GM12878 (cell line): ENCODE results near the gene BNIP2. TPM values are rescaled to one million over a fixed set of nuclear protein-coding genes. Genes with fewer than 3 reads are reported as not detected.

Experiments used
- ATAC-seq: fragments of 200-7000 bp; cut with Tn5 transposase; 3 replicates; pipeline ENCODE4 v1.9.1; 2020; ENCODE audit warnings: mild to moderate bottlenecking, moderate library complexity
- BruUV-seq: library from RNA; stranded (reverse); fragments of 400-500 nt; replicated peaks from 2 replicates; lab custom pipeline; 2021; lab: Mats Ljungman, UMichigan
- CTCF ChIA-PET: fragments of 300-600 bp; sonication (Branson Sonifier 250); formaldehyde crosslinking; extraction: SDS; loops from one replicate; lab custom pipeline; 2021; ENCODE audit warnings: inconsistent platforms; lab: Yijun Ruan, JAX
- POLR2A ChIA-PET: fragments of 350-600 bp; formaldehyde crosslinking; extraction: SDS; loops from one replicate; lab custom pipeline; 2021; ENCODE audit warnings: inconsistent platforms; lab: Charles Lee
- RAD21 ChIA-PET: fragments of 300-600 bp; sonication (Branson Sonifier 250); formaldehyde crosslinking; loops from one replicate; lab custom pipeline; 2023; ENCODE audit warnings: antibody characterized with exemption; ENCODE audit not compliant: unreplicated experiment; lab: Charles Lee
- SMC1A ChIA-PET: fragments of 300-600 bp; sonication (Branson Sonifier 250); formaldehyde crosslinking; loops from one replicate; lab custom pipeline; 2023; ENCODE audit not compliant: unreplicated experiment, uncharacterized antibody; lab: Charles Lee
- DNase-seq: peaks from one replicate; pipeline ENCODE4 v3.0.0-alpha.2; 2011; ENCODE audit warnings: low read depth, low spot score
- FAIRE-seq: peaks from 3 replicates; lab custom pipeline; 2011; peaks lifted over from hg19 to GRCh38; lab: Jason Lieb, UNC
- H2AFZ ChIP-seq: 2 replicates; pipeline ENCODE4 v1.6.0; 2011; ENCODE audit warnings: low read depth, low read length, control low read depth; ENCODE audit not compliant: control insufficient read depth
- H3K27ac ChIP-seq: 2 replicates; pipeline ENCODE4 v1.5.1; 2011; ENCODE audit warnings: control low read depth; ENCODE audit not compliant: control insufficient read depth, insufficient read depth
- H3K27me3 ChIP-seq, 2 experiments: replicated peaks in 1 of 2; 2 replicates each; pipeline versions ENCODE4 v1.6.0 to v1.6.1; 2011; ENCODE audit warnings: low read length in 1 of 2; ENCODE audit not compliant: control insufficient read depth in 2 of 2, insufficient read depth in 2 of 2
- H3K36me3 ChIP-seq, 2 experiments: 2 replicates each; pipeline ENCODE4 v1.5.1; 2011; ENCODE audit warnings: low read length in 1 of 2; ENCODE audit not compliant: control insufficient read depth in 2 of 2, insufficient read depth in 2 of 2
- H3K4me1 ChIP-seq: 2 replicates; pipeline ENCODE4 v1.6.1; 2011; ENCODE audit warnings: mild to moderate bottlenecking, low read length, moderate library complexity, mixed read lengths; ENCODE audit not compliant: control insufficient read depth, insufficient read depth
- H3K4me2 ChIP-seq: 2 replicates; pipeline ENCODE4 v1.6.0; 2011; ENCODE audit warnings: control low read depth; ENCODE audit not compliant: control insufficient read depth, insufficient read depth
- H3K4me3 ChIP-seq: fragments of 200-600 bp; sonication (generic); 2 replicates; pipeline ENCODE4 v1.5.1; 2016
- H3K79me2 ChIP-seq: 2 replicates; pipeline ENCODE4 v1.6.0; 2011; ENCODE audit warnings: low read length; ENCODE audit not compliant: control insufficient read depth, insufficient read depth
- H3K9ac ChIP-seq: 2 replicates; pipeline ENCODE4 v1.8.0; 2011; ENCODE audit warnings: low read length, control low read depth, mixed read lengths; ENCODE audit not compliant: control insufficient read depth, insufficient read depth
- H3K9me3 ChIP-seq: replicated peaks from 3 replicates; pipeline ENCODE4 v1.5.1; 2011; ENCODE audit warnings: mild to moderate bottlenecking, low read length; ENCODE audit not compliant: control insufficient read depth, insufficient read depth
- H4K20me1 ChIP-seq: 2 replicates; pipeline ENCODE4 v1.6.0; 2011; ENCODE audit not compliant: control insufficient read depth, insufficient read depth
- ATF2 ChIP-seq: IDR thresholded peaks from 2 replicates; pipeline ENCODE4 v1.6.1; 2012; ENCODE audit warnings: low read length, inconsistent platforms
- BACH1 ChIP-seq: fragments of 450-650 bp; IDR thresholded peaks from 2 replicates; pipeline ENCODE4 v1.6.1; 2017; ENCODE audit warnings: mild to moderate bottlenecking, borderline replicate concordance
- E4F1 ChIP-seq: fragments of 450-650 bp; IDR thresholded peaks from 2 replicates; pipeline ENCODE4 v1.6.1; 2018; ENCODE audit warnings: borderline replicate concordance, mild to moderate bottlenecking; ENCODE audit not compliant: partially characterized antibody
- ESRRA ChIP-seq: IDR thresholded peaks from 2 replicates; pipeline ENCODE4 v1.6.1; 2012; ENCODE audit warnings: mild to moderate bottlenecking, low read length, improper control_type of control experiment
- GABPA ChIP-seq: IDR thresholded peaks from 2 replicates; pipeline ENCODE4 v1.6.1; 2014; ENCODE audit warnings: antibody characterized with exemption, low read depth, mild to moderate bottlenecking, inconsistent platforms
- MYB ChIP-seq: fragments of 150-350 bp; IDR thresholded peaks from 2 replicates; pipeline ENCODE4 v1.6.1; 2014; ENCODE audit warnings: mild to moderate bottlenecking, low read depth, low read length, borderline replicate concordance
- NFXL1 ChIP-seq: fragments of 450-650 bp; IDR thresholded peaks from 2 replicates; pipeline ENCODE4 v1.6.1; 2017; ENCODE audit warnings: antibody characterized with exemption, mild to moderate bottlenecking, borderline replicate concordance
- RCOR1 ChIP-seq: conservative IDR thresholded peaks from 2 replicates; pipeline ENCODE4 v1.6.1; 2012; ENCODE audit warnings: low read depth, low read length, improper control_type of control experiment
- RFX5 ChIP-seq: IDR thresholded peaks from 2 replicates; pipeline ENCODE4 v1.6.1; 2011; ENCODE audit warnings: low read depth, low read length, improper control_type of control experiment
- SIX5 ChIP-seq: IDR thresholded peaks from 2 replicates; pipeline ENCODE4 v1.6.1; 2011; ENCODE audit warnings: mild to moderate bottlenecking, low read depth, low read length, moderate library complexity; ENCODE audit not compliant: severe bottlenecking
- SKIL ChIP-seq: fragments of 450-650 bp; IDR thresholded peaks from 2 replicates; pipeline ENCODE4 v1.6.1; 2017; ENCODE audit warnings: mild to moderate bottlenecking, low read depth, inconsistent platforms; ENCODE audit not compliant: poor library complexity, severe bottlenecking
- SMAD5 ChIP-seq: IDR thresholded peaks from 2 replicates; pipeline ENCODE4 v1.6.1; 2016; ENCODE audit warnings: antibody characterized with exemption, low read depth
- SRF ChIP-seq, 2 experiments: IDR thresholded peaks; 2 replicates each; pipeline ENCODE4 v1.6.1; 2011; ENCODE audit warnings: low read depth in 2 of 2, low read length in 2 of 2, mild to moderate bottlenecking in 1 of 2, moderate library complexity in 1 of 2
- SUZ12 ChIP-seq: fragments of 200-600 bp; sonication (generic); IDR thresholded peaks from one replicate; pipeline ENCODE4 v1.6.1; 2018; ENCODE audit warnings: antibody characterized with exemption, mild to moderate bottlenecking; ENCODE audit not compliant: unreplicated experiment
- TCF7 ChIP-seq: IDR thresholded peaks from 2 replicates; pipeline ENCODE4 v1.6.1; 2014; ENCODE audit warnings: antibody characterized with exemption, borderline replicate concordance
- WGBS: methylation state at CpG from one replicate; pipeline ENCODE4 v1.1.6; 2016; ENCODE audit warnings: low lambda C conversion rate; ENCODE audit not compliant: insufficient replicate concordance, insufficient coverage; ENCODE audit errors: missing lambda C conversion rate; 5-methylcytosine and 5-hydroxymethylcytosine counted together
- in situ Hi-C: fragments of 300-500 bp; cut with MboI; formaldehyde crosslinking; loops from 9 replicates; pipeline ENCODE4 v1.14.3; 2018; ENCODE audit warnings: mixed read lengths
- intact Hi-C: fragments of 100-400 bp; cut with micrococcal nuclease; formaldehyde crosslinking; loops from one replicate; pipeline ENCODE4 v1.14.2; 2022; ENCODE audit not compliant: unreplicated experiment
- polyA plus RNA-seq, 11 experiments: library from polyadenylated mRNA; depleted of rRNA in 4 of 11; unstranded in 6 of 11; stranded (reverse) in 5 of 11; fragments of >200 nt; fragmentation: Nextera tagmentation in 4 of 11; fragmentation: Illumina TruSeq in 1 of 11; extraction: Ambion mirVana in 4 of 11; extraction: Trizol in 1 of 11; gene quantifications; 1 replicate in 1 of 11; 2 replicates in 10 of 11; pipeline versions ENCODE4 v1.2.1 to v1.2.3, GENCODE V29; 2011 to 2016; ENCODE audit warnings: inconsistent platforms in 2 of 11, missing spikeins in 2 of 11, low read depth in 1 of 11
- total RNA-seq, 4 experiments: library from RNA; depleted of rRNA in 3 of 4; stranded (reverse); fragments of >200 nt in 3 of 4; fragmentation: Illumina TruSeq in 1 of 4; extraction: Trizol in 1 of 4; gene quantifications; 2 replicates each; pipeline versions ENCODE4 v1.2.1 to v1.2.3, GENCODE V29; 2013 to 2021

The BNIP2 gene
- total and polyA plus RNA-seq, 10 of the 15 experiments (the other 5 are each of a cell fraction or from before 2014, with no cell fraction given): 29.9 to 122 (median 67.7) TPM

- CTCF ChIA-PET: no interaction called here
- no peak overlapping the region for H2AFZ ChIP-seq
- DNase-seq: no peak
- H3K4me2 ChIP-seq: no peak overlapping the region
- no peaks in the 10 kb centered on the region for H3K79me2 ChIP-seq
- no peak overlapping the region for H3K9ac ChIP-seq
- H4K20me1 ChIP-seq: no peaks in the 10 kb centered on the region
- no peaks in the 10 kb centered on the region for H3K9me3 ChIP-seq
- in situ Hi-C loops (no loop called here), intact Hi-C loops (no loop called here)
- FAIRE-seq: no peak
- SMC1A ChIA-PET: interaction anchor here (1.0 kb wide), 1 partner anchor 17 kb away, joined by 3 read pairs; no protein-coding TSS in a partner anchor
- H3K36me3 ChIP-seq: no peaks in the 10 kb centered on the region
- RAD21 ChIA-PET: no interaction called here
- POLR2A ChIA-PET: interaction anchor here (0.6 kb wide), 1 partner anchor 261 kb away, joined by 3 read pairs; no protein-coding TSS in a partner anchor
- H3K4me1 ChIP-seq: no peaks in the 10 kb centered on the region
- TF ChIP-seq SIX5 (no peak), MYB (no peak), RCOR1 (no peak), E4F1 (no peak), SRF (IDR thresholded peaks at IDR 0.05; ENCODE audit: low read depth in 2 of 2, low read length in 2 of 2) (no peak), RFX5 (no peak), SMAD5 (no peak), ESRRA (no peak), BACH1 (no peak), NFXL1 (no peak), SUZ12 (no peak), TCF7 (no peak), ATF2 (no peak), SKIL (no peak), GABPA (no peak)
- peaks cover 0 to 2% of the 10 kb centered on the region in 2 experiments; a peak in 1 of 4 replicates for H3K27me3 ChIP-seq
- BruUV-seq: no TSS peak
- H3K4me3 ChIP-seq: no peak overlapping the region
- no peak for ATAC-seq
- no peak overlapping the region for H3K27ac ChIP-seq
- WGBS: 39% methylated on average over 3 of the region's 6 CpGs
These were observed 15.1 kb upstream of the BNIP2 start for GRCh38 chr15:59703979-59704796.
